Activated CD4-positive, alpha-beta T cell treated with anti-CD3 and anti-CD28 coated beads, Interleukin-2, amount 10 ng/mL, durations not matched to agents 7 days and 5 days (primary cell): ENCODE data around the gene RNU6-9. TPM values are rescaled to one million over a fixed set of nuclear protein-coding genes. Genes with fewer than 3 reads are reported as not detected.

Experiments
- CTCF ChIA-PET: fragments of 350-600 bp; sonication (Branson Sonifier 250); formaldehyde crosslinking; loops from one replicate; lab custom pipeline; 2021; ENCODE audit warnings: antibody characterized with exemption; lab: Charles Lee
- POLR2A ChIA-PET: fragments of 350-600 bp; sonication (Branson Sonifier 250); formaldehyde crosslinking; loops from one replicate; lab custom pipeline; 2021; ENCODE audit warnings: antibody characterized with exemption; lab: Charles Lee
- DNase-seq: peaks from one replicate; pipeline ENCODE4 v3.0.0-alpha.2; 2020
- H3K27ac Mint-ChIP-seq: one replicate; pipeline ENCODE4 v1.8.0; 2021; ENCODE audit warnings: mild to moderate bottlenecking, moderate library complexity, mixed read lengths
- H3K27me3 Mint-ChIP-seq: one replicate; pipeline ENCODE4 v1.8.0; 2021; ENCODE audit warnings: mixed read lengths
- H3K36me3 Mint-ChIP-seq: one replicate; pipeline ENCODE4 v1.8.0; 2021; ENCODE audit warnings: low read depth, mixed read lengths
- H3K4me1 Mint-ChIP-seq: one replicate; pipeline ENCODE4 v1.8.0; 2021; ENCODE audit warnings: mixed read lengths
- H3K4me3 Mint-ChIP-seq: one replicate; pipeline ENCODE4 v1.8.0; 2021; ENCODE audit warnings: mild to moderate bottlenecking, moderate library complexity, mixed read lengths
- H3K9me3 Mint-ChIP-seq: one replicate; pipeline ENCODE4 v1.8.0; 2021; ENCODE audit warnings: mixed read lengths
- total RNA-seq, 2 experiments: library from RNA; stranded (reverse); gene quantifications; one replicate each; pipeline ENCODE4 v1.2.3, GENCODE V29; 2021

RNU6-9 gene
- total RNA-seq, 2 experiments from 2014 or later, result not detected

DNA sequence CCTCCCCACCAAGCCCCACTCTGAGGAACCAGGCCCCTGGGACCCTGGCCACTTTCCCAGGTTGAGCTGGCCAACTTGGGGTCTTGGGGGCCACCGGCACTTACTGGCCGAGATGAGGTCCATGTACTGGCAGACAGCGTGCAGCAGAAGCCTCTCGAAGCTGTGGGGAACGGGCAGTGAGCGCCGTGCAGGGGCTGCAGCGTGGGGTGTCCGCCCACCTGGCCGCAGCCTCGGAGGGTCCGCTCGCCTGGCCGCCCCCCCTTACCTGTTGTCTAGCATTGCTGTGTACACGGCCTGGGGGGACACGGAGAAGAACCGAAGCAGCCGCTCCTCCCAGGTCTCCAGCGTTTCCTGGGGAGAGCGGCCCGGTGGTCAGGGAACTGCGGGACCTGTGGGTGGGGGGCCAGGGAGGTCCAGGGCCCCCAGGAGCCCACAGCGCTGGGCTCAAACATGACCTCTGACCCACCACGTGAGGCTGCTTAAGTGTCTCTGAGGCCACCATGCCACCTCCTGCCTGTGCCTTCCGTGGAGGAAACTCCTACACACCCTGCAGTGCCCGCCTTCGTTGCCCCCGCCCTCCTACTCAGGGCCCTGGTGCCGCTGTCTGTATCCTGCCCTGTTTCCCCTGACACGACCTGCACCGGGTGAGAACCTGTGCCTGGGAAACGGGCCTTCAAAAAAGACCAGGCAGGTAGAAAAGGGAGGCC is 6.2 kb downstream of the RNU6-9 start:
- POLR2A ChIA-PET, result no interaction called here

DNA sequence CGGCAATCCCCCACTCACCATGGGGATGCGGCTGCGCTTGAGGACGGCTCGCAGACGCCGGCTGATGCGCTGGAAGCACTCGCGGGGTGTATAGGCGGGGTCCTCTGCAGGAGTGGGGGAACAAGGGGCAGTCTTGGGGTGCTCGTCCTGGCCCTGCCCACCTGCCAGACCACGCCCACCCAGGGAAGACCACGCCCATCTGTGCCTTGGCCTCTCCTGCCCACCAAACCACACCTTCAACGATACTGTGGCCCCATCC is 6.7 kb downstream of the RNU6-9 start:
- no peak for DNase-seq
- peak overlapping the region; percentile 41 for H3K27ac Mint-ChIP-seq
- ChIA-PET POLR2A (no interaction called here), CTCF (no interaction called here)
- H3K9me3 Mint-ChIP-seq, result no peaks in the 10 kb centered on the region
- H3K4me1 Mint-ChIP-seq, result peaks cover 21% of the 10 kb centered on the region
- H3K27me3 Mint-ChIP-seq, result no peaks in the 10 kb centered on the region
- H3K4me3 Mint-ChIP-seq, result no peak overlapping the region
- peaks cover 26% of the 10 kb centered on the region for H3K36me3 Mint-ChIP-seq

More for the DNA sequence above, 6.2 kb downstream of the RNU6-9 start:
- H3K27me3 Mint-ChIP-seq, result no peaks in the 10 kb centered on the region
- DNase-seq, result no peak
- H3K9me3 Mint-ChIP-seq, result no peaks in the 10 kb centered on the region
- H3K4me1 Mint-ChIP-seq, result peaks cover 21% of the 10 kb centered on the region
- H3K36me3 Mint-ChIP-seq, result peaks cover 25% of the 10 kb centered on the region
- H3K27ac Mint-ChIP-seq, result no peak overlapping the region
- no peak overlapping the region for H3K4me3 Mint-ChIP-seq
- CTCF ChIA-PET, result no interaction called here

GRCh38 chr19:900302-901111 is 7.2 kb downstream of the RNU6-9 start:
- H3K4me3 Mint-ChIP-seq, result no peak overlapping the region
- ChIA-PET CTCF (no interaction called here), POLR2A (no interaction called here)
- H3K9me3 Mint-ChIP-seq, result no peaks in the 10 kb centered on the region
- no peaks in the 10 kb centered on the region for H3K27me3 Mint-ChIP-seq
- H3K27ac Mint-ChIP-seq, result peak overlapping the region; percentile 41
- H3K36me3 Mint-ChIP-seq, result peaks cover 26% of the 10 kb centered on the region
- peaks cover 23% of the 10 kb centered on the region for H3K4me1 Mint-ChIP-seq
- DNase-seq, result peak; percentile 43

DNA sequence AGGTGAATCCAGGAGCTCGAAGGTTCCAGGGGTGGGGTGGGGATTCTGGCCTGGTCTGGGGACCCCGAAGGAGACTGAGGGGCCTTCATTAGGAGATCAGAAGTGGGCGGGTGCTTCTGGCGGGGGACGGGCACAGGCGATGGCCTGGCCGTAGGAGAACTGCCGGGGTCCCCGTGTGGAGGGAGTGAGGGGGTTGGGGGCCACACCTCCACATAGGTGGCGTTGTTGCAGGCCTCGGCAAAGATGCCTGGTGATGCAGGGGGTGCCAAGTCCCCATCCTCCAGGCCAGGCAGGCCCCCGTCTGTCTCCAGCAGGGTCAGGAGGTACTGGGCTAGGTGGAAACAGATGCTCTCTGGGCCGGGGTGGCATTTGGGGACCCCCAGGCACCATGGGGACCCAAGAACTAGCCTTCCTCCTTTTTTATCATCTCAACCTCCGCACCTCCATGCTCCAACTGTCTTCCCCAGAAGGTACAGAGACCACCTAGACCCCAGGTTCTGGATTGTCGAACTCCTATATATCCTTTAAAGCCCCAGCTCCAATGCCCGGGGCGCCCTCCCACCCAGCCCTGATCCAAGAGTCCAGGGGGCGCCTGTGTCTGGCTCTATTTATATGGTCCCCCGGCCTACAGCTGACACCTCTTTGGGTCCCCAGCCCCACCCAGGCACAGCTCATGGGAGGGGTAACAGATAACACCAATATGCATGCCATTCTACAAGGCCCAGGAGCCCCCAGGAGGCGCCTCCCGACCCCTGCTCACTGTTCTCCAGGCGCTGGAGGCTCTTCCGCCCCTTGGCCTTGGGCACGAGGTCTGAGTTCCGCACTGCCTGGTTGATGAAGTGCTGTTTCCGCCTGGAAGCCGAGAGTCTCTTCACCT is 8.2 kb downstream of the RNU6-9 start:
- H3K36me3 Mint-ChIP-seq, result peaks cover 27% of the 10 kb centered on the region

GRCh38 chr19:902093-902370 is 8.7 kb downstream of the RNU6-9 start:
- no peak for DNase-seq
- H3K4me3 Mint-ChIP-seq, result no peak overlapping the region
- H3K36me3 Mint-ChIP-seq, result peaks cover 26% of the 10 kb centered on the region
- no peaks in the 10 kb centered on the region for H3K9me3 Mint-ChIP-seq
- H3K4me1 Mint-ChIP-seq, result peaks cover 35% of the 10 kb centered on the region
- no peak overlapping the region for H3K27ac Mint-ChIP-seq
- CTCF ChIA-PET, result interaction anchor here (0.6 to 1.2 kb wide), 4 partner anchors 9 to 80 kb away, joined by 3 to 7 read pairs (median 4); partner anchors contain the start of genes AZU1, MED16 and RNU6-9
- POLR2A ChIA-PET, result no interaction called here
- H3K27me3 Mint-ChIP-seq, result no peaks in the 10 kb centered on the region

More for the DNA sequence above, 8.2 kb downstream of the RNU6-9 start:
- no peaks in the 10 kb centered on the region for H3K27me3 Mint-ChIP-seq
- no peaks in the 10 kb centered on the region for H3K9me3 Mint-ChIP-seq
- H3K27ac Mint-ChIP-seq, result no peak overlapping the region
- H3K4me3 Mint-ChIP-seq, result no peak overlapping the region
- ChIA-PET CTCF (interaction anchor here (0.6 to 1.2 kb wide), 3 partner anchors 8 to 81 kb away, joined by 3 to 7 read pairs (median 6); partner anchors contain the start of genes MED16 and RNU6-9), POLR2A (no interaction called here)
- DNase-seq, result no peak
- peaks cover 31% of the 10 kb centered on the region for H3K4me1 Mint-ChIP-seq

DNA sequence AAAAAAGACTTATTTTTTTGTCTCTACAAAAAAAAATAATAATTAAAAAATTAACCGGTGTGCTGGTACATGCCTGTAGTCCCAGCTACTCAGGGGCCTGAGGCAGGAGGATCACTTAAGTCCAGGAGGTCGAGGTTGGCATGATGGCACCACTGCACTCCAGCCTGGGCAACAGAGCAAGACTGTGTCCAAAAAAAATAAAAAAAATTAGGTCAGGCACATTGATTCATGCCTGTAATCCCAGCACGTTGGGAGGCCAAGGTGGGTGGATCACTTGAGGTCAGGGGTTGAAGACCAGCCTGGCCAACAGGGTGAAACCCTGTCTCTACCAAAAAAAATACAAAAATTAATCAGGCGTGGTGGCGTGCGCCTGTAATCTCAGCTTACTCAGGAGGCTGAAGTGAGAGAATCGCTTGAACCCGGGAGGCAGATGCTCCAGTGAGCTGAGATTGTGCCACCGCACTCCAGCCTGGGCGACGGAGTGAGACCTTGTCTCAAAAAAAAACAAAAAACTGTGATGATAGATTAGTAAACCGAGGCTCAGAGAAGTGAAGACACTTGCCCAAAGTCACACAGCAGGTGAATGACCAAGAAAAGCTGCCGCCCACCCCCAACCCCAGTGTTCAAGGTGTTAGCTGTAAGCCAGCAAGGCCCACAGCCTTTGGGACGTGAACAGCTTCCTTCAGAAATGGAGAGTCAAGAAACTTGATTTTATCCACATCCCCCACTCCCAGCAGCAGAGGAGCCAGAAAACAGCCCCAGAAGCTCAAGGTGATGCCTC is 9.4 kb downstream of the RNU6-9 start:
- no peak overlapping the region for H3K27ac Mint-ChIP-seq
- ChIA-PET POLR2A (no interaction called here), CTCF (interaction anchor here (1.1 to 1.2 kb wide), 4 partner anchors 9 to 79 kb away, joined by 3 to 6 read pairs (median 3); partner anchors contain the start of genes AZU1, MED16 and RNU6-9)
- peaks cover 25% of the 10 kb centered on the region for H3K36me3 Mint-ChIP-seq
- peaks cover 41% of the 10 kb centered on the region for H3K4me1 Mint-ChIP-seq
- no peak for DNase-seq
- no peak overlapping the region for H3K4me3 Mint-ChIP-seq
- no peaks in the 10 kb centered on the region for H3K9me3 Mint-ChIP-seq
- no peaks in the 10 kb centered on the region for H3K27me3 Mint-ChIP-seq

GRCh38 chr19:903266-903797 is 10.0 kb downstream of the RNU6-9 start:
- ChIA-PET POLR2A (no interaction called here), CTCF (interaction anchor here (1.1 to 2.3 kb wide), 3 partner anchors 10 to 75 kb away, joined by 3 to 7 read pairs (median 3); partner anchors contain the start of genes AZU1, MED16 and RNU6-9)
- no peak overlapping the region for H3K27ac Mint-ChIP-seq

DNA sequence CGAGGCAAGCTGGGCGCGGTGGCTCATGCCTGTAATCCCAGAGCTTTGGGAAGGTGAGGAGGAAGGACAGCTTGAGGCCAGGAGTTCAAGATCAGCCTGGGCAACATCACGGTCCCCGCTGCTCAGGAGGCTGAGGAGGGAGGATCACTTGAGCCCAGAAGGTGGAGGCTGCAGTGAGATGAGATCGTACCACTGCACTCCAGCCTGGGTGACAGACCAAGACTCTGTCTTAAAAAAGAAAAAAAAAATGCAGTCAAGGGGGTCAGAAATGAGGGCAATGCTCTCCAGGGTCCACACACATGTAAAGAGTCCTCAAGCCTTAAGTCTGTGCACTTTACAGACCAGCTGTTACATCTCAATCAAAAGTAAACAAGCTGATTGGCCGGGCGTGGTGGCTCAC is 11.3 kb downstream of the RNU6-9 start:
- Mint-ChIP-seq H3K4me1 (peaks cover 57% of the 10 kb centered on the region), H3K4me3 (no peak overlapping the region), H3K27me3 (no peaks in the 10 kb centered on the region), H3K36me3 (peaks cover 25% of the 10 kb centered on the region), H3K9me3 (no peaks in the 10 kb centered on the region), H3K27ac (peak overlapping the region; percentile 31)
- ChIA-PET CTCF (interaction anchor here (1.5 to 2.3 kb wide), 2 partner anchors 30 to 42 kb away, joined by 6 to 7 read pairs; no protein-coding TSS in a partner anchor), POLR2A (no interaction called here)
- no peak for DNase-seq

More at GRCh38 chr19:903266-903797, 10.0 kb downstream of the RNU6-9 start:
- Mint-ChIP-seq H3K9me3 (no peaks in the 10 kb centered on the region), H3K27me3 (no peaks in the 10 kb centered on the region), H3K4me1 (peaks cover 47% of the 10 kb centered on the region), H3K36me3 (peaks cover 25% of the 10 kb centered on the region), H3K4me3 (no peak overlapping the region)
- DNase-seq, result no peak

- Mint-ChIP-seq H3K9me3 (no peaks in the 10 kb centered on the region), H3K27me3 (no peaks in the 10 kb centered on the region), H3K4me3 (no peak overlapping the region), H3K4me1 (peaks cover 62% of the 10 kb centered on the region), H3K27ac (peak overlapping the region; percentile 99), H3K36me3 (peaks cover 23% of the 10 kb centered on the region)
- POLR2A ChIA-PET, result no interaction called here
- CTCF ChIA-PET, result interaction anchor here (0.7 to 5.5 kb wide), 7 partner anchors 10 to 86 kb away, joined by 3 to 34 read pairs (median 3); no protein-coding TSS in a partner anchor
- peak; percentile 50 for DNase-seq
Measured at GRCh38 chr19:906480-906879, 13.2 kb downstream of the RNU6-9 start.

DNA sequence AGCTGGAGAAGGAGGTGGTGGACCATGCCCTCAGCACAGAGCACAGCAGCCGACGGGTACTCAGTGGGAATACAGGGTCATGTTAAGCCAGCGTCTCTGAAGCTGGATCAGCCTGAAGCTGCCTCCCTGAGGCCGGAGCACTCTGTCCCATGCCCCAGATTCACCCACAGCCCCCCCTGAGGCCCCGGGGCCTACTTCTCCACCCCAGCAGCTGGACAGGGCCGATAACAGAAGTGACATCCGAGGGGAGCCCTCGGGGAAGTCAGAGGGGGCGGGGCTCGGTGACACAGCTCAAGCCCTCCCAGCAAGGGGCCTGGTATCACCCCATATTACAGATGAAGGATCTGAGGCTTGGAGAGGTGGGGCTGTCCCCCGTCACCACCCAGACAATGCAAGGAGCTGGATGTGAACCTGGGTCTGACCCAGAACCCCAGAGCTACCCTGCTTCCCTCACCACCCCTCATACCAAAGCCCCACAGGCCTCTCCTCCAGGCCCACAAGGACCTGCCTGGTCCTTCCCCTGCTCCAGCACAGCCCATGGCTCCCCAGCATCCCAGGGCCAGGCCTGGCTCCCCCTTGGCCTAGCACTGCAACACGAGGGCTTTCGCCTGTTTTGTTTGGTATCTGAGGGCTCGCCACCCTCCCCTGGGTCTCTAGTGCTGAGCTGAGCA is 14.0 kb downstream of the RNU6-9 start:
- Mint-ChIP-seq H3K4me3 (no peak overlapping the region), H3K27ac (peak overlapping the region; percentile 99), H3K4me1 (peaks cover 60% of the 10 kb centered on the region), H3K36me3 (peaks cover 23% of the 10 kb centered on the region), H3K9me3 (no peaks in the 10 kb centered on the region), H3K27me3 (no peaks in the 10 kb centered on the region)
- ChIA-PET POLR2A (no interaction called here), CTCF (interaction anchor here (0.8 to 5.5 kb wide), 8 partner anchors 10 to 62 kb away, joined by 3 to 34 read pairs (median 3); no protein-coding TSS in a partner anchor)
- DNase-seq, result no peak
